ENCODE data around the gene MMEL1.
A peak's percentile ranks its signal among the peaks of the same experiment; 100 is the strongest.

The MMEL1 gene

GRCh38 chr1:2589431-2590232 lies 43.2 kb downstream of the MMEL1 start:
- TF ChIP-seq CTCF (IDR thresholded peaks at IDR 0.05) (no peak), ZFX (IDR thresholded peaks at IDR 0.05; ENCODE audit: borderline replicate concordance) (no peak)
- H3K27ac ChIP-seq = no peak overlapping the region

DNA sequence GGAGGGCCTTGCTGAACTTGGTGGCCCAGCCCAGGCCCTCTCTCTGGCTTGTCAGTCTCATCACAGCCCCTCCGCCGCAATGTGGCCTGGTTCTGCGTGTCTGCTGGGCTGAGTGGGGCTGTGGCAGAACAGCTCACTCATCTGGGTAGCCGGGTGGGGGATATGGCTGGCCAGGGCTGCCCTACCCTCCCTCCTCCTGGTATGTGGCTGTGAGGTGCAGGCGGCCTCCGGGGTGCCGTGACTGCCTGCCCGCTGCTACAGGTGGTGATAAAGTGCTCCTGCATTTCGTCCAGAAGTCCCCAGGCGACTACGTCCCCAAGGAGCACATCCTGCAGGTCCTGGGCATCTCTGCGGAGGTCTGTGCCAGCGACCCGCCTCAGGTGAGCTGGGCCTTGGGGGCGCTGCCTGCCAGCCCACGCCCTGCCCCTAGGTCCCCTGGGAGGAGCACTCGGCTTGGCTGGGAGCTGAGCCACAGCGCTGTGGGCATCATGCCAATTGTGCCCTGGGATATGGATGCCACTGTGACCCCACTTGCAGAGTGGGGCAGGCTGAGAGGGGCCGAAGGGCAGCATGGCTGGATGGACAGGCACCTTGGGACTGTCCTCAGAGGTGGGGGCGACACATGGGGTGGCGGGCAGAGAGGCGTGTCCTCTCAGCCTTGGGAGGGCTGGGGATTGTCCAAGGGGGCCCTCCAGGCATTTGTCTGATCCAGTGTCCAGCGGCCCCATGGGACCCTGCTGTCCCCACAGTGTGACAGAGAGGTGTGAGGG lies 44.0 kb downstream of the MMEL1 start:
- H3K27ac ChIP-seq = no peak overlapping the region
- no peak for TF ChIP-seq CTCF (IDR thresholded peaks at IDR 0.05)
- no peak for TF ChIP-seq ZFX (IDR thresholded peaks at IDR 0.05; ENCODE audit: borderline replicate concordance)

DNA sequence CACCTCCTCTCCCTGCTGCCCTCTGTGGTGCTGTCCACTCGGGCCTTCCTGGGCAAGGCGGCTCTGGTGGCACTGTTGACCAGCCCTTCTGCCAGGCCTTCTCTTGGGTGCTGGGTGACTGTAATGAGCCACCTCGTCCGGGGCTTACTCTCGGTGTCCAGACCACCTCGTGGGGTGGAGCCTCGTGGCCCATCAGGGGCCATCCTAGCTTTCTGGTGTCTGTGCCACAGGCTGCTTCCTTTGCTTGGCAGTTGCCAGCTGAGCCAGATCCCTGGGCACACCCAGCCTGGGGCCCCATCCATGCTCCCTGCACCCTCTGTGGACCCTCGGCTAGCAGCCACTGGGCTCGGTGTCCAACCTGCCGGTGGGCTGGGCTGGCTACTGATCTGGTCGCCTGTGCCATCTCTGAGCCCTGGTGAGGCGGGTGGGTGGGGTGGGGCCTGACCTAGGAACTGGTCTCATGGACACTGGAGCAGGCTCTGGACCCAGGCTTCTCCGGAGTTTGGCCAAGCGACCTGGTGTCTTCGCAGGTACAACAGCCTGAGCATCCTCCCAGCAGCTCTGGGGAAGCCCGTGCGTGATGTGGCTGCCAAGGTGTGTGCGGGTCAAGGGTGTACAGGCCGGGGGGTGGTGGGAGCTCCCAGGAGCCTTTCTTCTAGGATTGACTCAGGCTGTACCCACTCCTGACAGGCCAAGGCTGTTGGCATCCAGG lies 44.8 kb downstream of the MMEL1 start:
- no peak overlapping the region for H3K27ac ChIP-seq
- no peak for TF ChIP-seq ZFX (IDR thresholded peaks at IDR 0.05; ENCODE audit: borderline replicate concordance)

- TF ChIP-seq CTCF (IDR thresholded peaks at IDR 0.05) (no peak), ZFX (IDR thresholded peaks at IDR 0.05; ENCODE audit: borderline replicate concordance) (no peak)
- H3K27ac ChIP-seq = peak overlapping the region; percentile 84
Observed at GRCh38 chr1:2587071-2587859, 45.6 kb downstream of the MMEL1 start.

- TF ChIP-seq ZFX (IDR thresholded peaks at IDR 0.05; ENCODE audit: borderline replicate concordance) (no peak), CTCF (IDR thresholded peaks at IDR 0.05) (no peak)
- peak within 1 kb of the TSS; percentile 84 for H3K27ac ChIP-seq
Observed at GRCh38 chr1:2586154-2587070, 46.4 kb downstream of the MMEL1 start, which contains the start of gene PRXL2B. PRXL2B (plus strand) TSS chr1:2586777; CDS start chr1:2586886, 109 bp downstream.

- no peak for TF ChIP-seq ZFX (IDR thresholded peaks at IDR 0.05; ENCODE audit: borderline replicate concordance)
- no peak for TF ChIP-seq CTCF (IDR thresholded peaks at IDR 0.05)
- peak overlapping the region; percentile 84 for H3K27ac ChIP-seq
Observed at GRCh38 chr1:2585318-2586092, 47.3 kb downstream of the MMEL1 start.
